GM18502 (cell line): ENCODE results near the gene DLG5.

Experiments
- ATAC-seq: cut with Tn5 transposase; IDR thresholded peaks from one replicate; pipeline ENCODE4 v1.9.1; 2021; ENCODE audit warnings: mild to moderate bottlenecking; ENCODE audit not compliant: unreplicated experiment, poor library complexity

Gene DLG5

DNA sequence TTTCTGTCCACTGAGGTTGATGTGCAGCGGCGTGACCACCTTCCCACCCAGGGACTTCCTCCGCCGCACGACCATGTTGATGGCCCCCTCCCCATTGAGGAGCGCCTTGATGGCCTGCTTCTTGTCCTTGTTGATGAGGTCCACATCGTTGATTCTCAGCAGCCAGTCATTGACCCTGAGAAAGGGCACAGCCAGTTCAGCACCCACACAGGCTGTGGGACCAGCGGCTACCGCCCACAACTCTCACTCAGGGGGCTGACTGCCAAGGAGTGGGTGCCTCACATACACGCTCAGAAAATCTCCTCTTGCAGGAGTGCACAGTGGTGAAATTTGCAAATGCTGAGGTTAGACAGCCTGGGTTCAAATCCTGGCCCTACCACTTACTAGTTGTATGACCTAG lies 97.2 kb downstream of the DLG5 start:
- ATAC-seq = no peak

DNA sequence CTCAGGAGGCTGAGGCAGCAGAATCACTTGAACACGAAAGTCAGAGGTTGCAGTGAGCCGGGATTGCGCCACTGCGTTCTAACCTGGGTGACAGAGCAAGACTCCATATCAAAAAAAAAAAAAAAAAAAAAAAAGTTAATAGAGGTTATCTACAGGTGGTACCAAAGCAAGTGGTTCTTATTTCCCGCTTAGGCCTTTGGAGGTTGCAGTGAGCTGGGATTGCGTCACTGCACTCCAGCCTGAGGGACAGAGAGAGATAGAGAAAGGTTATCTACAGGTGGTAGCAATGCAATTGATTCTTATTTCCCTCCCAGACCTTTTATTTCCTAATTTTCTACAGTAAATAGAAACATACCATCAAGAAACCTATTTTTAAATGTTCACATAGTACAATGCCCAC lies 98.2 kb downstream of the DLG5 start:
- no peak for ATAC-seq

- ATAC-seq = no peak
Measured at GRCh38 chr10:77827366-77827765, 99.2 kb downstream of the DLG5 start.

- ATAC-seq = no peak
Measured at GRCh38 chr10:77825965-77826364, 100.6 kb downstream of the DLG5 start.

DNA sequence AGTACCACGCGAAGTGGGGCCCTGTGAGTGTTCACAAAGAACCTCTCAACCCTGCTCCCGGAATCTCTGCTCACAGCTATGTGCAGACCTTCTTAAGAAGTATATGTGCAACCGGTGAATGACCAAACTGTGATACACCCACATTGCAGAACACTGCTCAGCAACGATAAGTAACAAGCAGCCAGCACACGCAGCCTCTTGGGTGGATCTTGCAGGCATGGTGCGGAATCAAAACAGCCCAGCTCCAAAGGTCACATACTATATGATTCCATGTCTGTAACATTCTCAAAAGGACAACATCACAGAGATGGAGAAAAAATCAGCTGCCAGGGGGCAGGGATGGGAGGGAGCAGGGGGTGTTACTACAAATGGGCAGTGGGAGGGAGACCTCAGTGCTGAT lies 101.6 kb downstream of the DLG5 start:
- no peak for ATAC-seq

GRCh38 chr10:77823811-77824542 lies 102.6 kb downstream of the DLG5 start:
- ATAC-seq = no peak

DNA sequence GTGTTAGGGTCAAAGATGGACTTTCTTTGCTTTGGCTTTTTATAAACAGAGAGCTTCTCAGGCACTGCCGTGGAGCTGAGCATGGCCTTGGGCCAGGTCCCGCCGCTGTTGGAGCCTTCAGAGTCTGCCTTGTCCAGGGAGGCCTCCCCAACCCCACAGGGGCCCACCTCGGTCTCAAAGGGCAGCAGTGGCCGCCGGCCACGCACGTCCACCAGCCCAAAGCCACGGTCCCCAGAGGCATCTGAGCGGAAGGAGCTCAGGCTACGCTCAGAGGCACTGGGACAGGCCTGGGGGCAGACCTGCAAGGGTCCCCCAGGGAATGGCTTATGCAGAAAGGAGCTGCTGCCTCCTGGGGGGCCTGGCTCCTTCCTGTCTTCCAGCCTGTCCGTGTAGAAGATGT lies 105.0 kb downstream of the DLG5 start:
- ATAC-seq = no peak

GRCh38 chr10:77821036-77821435 lies 105.5 kb downstream of the DLG5 start:
- no peak for ATAC-seq

DNA sequence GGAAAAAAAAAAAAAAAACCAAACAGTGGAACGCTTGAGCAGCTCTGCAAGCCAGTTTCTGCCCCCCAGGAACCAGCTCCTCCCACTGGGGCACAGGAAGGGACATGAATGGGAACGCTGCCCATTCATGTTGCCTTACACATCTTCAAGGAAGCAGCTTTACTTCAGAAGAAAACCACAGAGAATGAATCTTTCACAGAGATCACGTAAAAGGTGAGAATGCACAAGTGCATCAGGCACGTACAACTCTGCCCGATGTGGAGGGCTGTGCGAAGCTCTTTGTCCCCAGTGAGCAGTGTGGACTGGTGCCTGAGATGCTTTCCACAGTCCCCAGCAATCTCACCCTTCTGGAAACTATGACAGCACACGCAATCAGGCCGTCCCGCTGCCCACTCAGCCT lies 106.2 kb downstream of the DLG5 start:
- ATAC-seq = no peak

DNA sequence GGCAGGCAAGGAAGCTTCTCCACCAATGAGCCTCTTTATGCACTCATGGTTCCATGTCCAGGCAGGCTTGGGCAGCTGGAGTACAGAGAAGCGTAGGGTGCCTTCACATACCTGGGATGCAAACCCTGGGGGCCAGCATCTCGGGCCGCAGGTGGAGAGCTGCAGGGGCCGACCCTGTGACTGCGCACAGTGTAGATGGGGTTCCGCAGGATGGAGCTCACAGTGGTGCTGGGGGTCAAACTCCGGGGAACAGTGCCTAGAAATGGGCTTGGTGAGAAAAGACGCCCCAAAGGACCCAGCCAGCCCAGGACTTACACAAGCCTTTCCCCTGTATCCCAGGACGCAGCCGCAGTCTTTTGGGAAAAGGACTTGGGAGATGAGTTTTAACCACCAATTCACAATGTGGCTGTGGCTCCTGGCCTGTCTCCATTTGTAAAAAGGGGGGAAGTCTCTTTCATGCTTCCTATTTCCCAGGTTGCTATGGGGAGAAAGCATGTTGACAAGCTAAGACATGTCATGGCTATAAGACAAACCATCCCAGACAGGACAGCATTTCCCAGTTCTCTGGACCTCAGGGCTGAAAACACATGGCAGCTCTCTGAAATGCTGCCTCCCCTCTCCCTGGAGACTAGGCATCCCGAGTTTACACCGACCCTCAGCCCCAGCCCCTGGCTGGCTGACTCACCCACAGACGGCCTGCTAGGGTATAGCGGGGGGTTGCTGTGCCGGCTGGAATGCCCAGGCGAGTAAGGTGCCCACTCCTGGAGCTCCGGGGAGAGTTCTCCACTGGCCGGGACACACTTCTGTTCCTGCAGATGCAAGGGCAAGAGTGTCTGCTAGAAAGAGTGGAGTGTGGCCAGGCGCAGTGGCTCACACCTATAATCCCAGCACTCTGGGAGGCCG lies 107.1 kb downstream of the DLG5 start:
- no peak for ATAC-seq

DNA sequence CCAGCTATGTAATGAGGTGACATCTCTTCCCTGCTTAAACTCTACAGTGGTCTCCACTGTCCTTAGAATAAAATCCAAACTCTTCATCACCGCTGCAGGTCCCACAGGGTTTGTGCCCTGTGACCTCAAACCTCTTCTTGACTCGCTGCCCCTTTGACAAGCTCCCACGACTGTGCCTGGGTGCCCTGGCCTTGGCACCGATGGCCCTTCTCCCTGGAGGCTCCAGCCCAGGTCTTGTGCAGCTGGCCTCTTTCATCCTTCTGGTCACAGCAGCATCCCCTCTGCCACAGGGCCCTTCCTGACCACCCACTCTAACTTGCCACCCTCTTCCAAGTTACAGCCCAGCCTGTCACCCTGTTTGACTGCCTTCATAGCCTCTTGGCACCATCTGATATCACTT lies 108.2 kb downstream of the DLG5 start:
- ATAC-seq = no peak

GRCh38 chr10:77817541-77817940 lies 109.0 kb downstream of the DLG5 start:
- no peak for ATAC-seq

GRCh38 chr10:77816311-77816710 lies 110.2 kb downstream of the DLG5 start:
- no peak for ATAC-seq

DNA sequence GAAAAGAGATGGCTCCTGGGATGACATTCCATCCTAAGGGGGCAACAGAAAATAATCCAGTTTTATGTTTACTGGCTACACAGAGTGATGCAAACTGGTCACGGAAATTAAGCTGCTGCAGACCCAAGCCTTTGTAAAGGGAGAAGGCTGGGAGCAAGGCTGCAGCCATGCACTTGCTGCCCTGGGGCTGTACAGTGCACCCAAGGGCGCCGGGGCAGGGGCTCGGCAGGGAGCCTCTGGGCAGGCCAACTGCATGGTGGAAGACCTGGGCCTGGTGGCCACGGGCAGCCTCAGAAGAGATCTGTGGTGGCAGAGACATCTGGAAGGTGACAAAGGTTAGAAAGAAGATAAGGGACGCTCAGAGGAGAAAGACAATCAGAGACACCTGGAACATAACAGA lies 113.8 kb downstream of the DLG5 start:
- no peak for ATAC-seq

GRCh38 chr10:77811831-77812430 lies 114.6 kb downstream of the DLG5 start:
- no peak for ATAC-seq

GRCh38 chr10:77810446-77811335 lies 115.9 kb downstream of the DLG5 start:
- ATAC-seq = no peak

DNA sequence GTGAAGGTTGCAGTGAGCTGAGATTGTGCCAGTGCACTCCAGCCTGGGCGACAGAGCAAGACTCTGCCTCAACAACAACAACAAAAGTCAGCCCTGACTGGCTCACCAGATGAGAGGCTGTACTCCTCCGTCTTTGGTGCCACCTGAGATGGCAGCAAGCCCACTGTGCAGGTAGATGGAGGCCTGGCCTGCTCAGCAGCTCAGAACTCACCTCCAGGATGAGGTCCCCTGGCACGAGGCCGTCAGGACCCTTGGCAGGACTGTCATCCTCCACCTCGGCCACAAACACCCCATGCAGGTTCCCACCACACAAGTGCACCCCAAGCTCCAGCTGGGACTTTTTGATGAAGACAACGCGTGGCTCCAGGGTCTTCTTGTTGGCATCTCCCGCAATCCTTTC lies 117.2 kb downstream of the DLG5 start:
- ATAC-seq = no peak

DNA sequence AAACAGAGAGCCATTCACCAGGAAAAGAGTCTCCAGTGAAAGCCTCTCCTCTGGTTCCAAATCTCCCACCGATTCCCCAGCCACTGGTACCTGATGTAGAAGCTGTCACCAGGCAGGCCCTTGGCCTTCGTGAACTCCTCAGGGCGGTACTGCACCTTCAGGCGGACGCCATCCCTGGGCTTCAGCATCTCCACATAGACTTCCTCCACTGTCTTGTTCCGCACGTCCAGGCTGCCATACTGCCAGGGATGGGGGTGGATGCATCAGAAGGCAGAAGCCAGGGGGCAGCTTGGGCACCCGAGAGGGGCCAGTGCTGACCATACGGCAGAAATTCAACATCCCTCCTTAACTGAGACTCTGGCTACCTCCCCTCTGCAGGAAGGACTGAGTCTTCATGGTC lies 118.8 kb downstream of the DLG5 start:
- ATAC-seq = no peak

GRCh38 chr10:77806511-77807157 lies 119.9 kb downstream of the DLG5 start:
- no peak for ATAC-seq

GRCh38 chr10:77805676-77806075 lies 120.9 kb downstream of the DLG5 start:
- ATAC-seq = no peak
